Amniotic stem cell (primary cell): Measurements from ENCODE around the gene PKNOX1.
"Not testable (repeated sequence)": the region's sequence is repeated elsewhere in the genome, so short reads cannot be mapped to it uniquely, and the experiment has no call there.

Source experiments
- DNase-seq: peaks from one replicate; lab custom pipeline; 2025; lab: John Stamatoyannopoulos, UW

PKNOX1 gene

DNA sequence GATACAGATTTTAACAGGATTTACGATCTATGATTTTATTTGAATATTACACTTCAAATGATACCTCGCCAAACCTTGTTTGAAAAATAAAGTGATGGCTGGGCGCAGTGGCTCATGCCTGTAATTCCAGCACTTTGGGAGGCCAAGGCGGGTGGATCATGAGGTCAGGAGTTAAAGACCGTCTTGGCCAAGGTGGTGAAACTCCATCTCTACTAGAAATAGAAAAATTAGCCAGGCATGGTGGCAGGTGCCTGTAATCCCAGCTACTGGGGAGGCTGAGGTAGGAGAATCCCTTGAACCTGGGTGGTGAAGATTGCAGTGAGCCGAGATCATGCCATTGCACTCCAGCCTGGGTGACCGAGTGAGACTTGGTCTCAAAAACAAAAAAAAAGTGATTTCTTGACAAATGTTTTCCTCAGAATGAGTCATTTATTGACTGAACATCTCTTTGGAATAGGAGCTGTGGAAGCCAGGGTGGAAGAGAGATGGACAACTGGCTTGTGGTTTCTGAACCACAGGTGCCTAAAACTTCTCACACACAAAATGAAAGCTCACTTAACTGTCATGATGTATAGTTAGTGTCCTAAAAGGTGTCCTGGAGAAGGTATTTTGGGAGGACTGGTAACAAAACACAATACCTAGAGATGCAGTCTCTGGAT is 11.9 kb downstream of the PKNOX1 start:
- DNase-seq, result no peak

DNA sequence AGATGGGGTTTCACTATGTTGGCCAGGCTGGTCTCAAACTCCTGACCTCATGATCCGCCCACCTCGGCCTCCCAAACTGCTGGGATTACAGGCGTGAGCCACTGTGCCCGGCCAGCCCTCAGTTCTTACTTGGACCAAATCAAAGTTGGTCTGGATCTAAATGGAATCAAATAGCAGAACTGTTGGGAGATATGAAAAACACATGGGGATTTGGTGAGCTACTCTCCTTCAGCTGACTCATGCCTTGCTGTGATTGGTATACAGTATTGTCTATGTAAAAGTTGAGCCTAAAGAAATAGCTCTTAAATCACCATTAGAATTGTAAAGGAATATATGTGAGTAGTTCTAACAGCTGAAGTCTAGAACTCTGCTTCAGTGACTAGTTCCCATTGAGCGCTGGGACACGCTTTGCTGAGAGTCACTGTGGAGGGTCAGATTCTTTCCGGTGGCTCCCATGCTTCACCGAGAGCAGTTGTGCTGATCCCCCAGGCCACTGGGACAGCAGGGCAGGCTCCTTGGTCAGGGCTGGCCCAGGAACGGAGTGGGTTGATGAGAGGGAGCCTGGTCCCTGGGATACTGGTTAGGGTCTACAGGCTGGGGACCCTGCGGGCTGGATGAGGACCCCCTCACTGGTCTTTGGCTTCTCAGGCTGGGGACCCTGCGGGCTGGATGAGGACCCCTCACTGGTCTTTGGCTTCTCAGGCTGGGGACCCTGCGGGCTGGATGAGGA is 14.0 kb downstream of the PKNOX1 start:
- DNase-seq, result no peak

DNA sequence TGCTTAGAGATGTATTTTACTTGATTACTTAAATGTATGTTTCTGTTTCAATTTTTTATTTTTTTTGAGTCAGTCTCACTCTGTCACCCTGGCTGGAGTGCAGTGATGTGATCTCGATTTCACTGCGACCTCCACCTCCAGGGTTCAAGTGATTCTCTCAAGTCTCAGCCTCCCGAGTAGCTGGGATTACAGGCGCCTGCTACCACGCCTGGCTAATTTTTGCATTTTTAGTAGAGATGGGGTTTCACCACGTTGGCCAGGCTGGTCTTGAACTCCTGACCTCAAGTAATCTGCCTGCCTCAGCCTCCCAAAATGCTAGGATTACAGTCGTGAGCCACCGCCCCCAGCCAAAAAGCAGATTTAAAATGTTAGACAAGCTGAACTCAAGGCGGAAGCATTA is 15.0 kb downstream of the PKNOX1 start:
- DNase-seq, result not testable (repeated sequence)

- DNase-seq, result no peak
These were observed 15.7 kb downstream of the PKNOX1 start for GRCh38 chr21:42989816-42990650.

DNA sequence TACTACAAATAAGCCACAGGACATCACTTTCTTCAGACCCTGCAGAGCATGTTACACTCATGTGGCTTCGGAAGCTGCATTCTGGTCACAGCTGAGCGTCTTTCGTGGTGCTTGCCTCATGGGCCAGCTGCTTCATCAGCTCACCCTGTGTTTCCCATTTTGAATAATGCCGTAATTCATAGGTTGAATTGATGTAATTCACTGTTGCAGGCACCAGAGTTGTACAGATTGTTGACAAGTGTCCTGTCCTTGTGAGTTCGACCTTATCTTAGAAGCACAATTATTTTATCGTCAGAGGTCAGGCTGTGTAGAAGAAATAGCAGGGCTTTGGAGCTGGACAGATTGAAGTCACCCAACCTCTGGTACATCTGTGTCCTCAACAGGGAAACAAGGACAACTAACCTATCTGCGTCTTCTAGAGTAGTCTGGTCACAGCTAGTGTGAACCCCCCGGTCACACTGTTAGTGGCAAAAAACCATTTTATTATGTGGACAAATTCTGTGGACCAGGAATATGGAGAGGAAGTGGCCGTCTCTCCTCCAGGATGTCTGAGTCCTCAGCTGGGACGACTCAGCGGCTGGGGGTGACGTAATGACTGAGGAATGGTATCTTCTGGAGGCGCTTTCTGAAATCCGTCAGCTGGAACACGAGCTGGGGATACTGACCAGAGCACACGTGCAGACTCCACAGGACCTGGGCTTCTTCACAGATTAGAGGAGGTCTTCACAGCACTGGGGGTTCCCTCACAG is 17.8 kb downstream of the PKNOX1 start:
- DNase-seq, result peak; percentile 78

DNA sequence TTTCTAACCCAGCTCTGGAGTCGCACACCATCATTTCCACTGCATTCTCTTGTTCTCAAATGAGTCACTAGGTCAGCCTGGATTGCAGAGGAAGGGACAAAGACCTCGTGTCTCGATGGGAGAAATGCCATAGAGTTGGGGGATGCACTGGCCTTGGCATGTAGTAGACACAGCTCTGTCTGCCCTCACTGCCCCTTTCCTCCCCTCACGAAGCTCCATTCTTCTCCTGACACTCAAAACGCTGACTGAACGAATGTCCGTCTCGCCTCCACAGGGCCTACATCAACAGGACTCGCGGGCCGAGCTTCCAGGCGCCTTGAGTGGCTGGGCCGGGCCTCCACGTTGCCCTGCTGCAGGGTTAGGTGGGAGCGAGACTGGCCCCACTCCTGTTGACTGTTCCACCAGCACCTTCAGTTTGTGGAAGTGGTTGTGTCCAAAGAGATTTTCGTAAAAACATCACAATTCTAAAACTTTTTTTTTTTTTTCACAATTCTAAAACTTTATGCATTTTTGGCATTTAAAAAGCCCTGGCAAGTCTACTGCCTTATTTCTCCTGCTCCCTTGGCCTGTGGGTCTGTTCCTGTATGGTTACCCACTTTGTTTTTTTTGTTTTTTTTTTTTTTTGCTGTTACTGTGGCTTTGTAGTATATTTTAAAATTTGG is 18.8 kb downstream of the PKNOX1 start:
- no peak for DNase-seq

DNA sequence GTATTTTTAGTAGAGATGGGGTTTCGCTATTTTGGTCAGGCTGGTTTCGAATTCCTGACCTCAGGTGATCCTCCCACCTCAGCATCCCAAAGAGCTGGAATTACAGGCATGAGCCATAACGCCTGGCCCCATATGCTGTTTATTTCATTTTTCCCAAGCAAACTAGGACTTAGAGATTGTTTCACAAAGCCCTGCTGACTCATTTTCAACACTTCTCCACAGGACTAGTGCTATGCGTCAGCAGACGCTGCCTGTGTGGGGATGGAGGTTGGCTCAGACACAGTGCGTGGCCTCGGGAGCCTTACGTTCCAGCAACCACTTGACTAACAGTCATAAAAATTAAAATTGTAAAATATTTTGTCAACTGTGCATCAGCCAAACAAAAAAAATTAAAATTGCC is 22.7 kb downstream of the PKNOX1 start:
- peak; percentile 79 for DNase-seq

DNA sequence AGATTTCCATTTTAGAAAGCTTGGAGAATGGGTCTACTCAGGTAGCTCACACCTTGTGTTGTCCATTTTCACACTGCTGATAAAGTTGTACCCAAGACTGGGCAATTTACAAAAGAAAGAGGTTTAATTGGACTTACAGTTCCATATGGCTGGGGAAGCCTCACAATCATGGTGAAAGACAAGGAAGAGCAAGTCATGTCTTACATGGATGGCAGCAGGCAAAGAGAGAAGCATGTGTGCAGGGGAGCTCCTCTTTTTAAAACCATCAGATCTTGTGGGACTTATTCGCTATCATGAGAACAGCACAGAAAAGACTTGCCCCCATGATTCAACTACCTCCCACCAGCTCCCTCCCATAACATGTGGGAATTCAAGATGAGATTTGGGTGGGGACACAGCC is 23.6 kb downstream of the PKNOX1 start:
- not testable (repeated sequence) for DNase-seq

- not testable (repeated sequence) for DNase-seq
These were observed 24.8 kb downstream of the PKNOX1 start for GRCh38 chr21:42999152-42999551.

GRCh38 chr21:43000041-43000440 is 25.7 kb downstream of the PKNOX1 start:
- DNase-seq, result not testable (repeated sequence)

DNA sequence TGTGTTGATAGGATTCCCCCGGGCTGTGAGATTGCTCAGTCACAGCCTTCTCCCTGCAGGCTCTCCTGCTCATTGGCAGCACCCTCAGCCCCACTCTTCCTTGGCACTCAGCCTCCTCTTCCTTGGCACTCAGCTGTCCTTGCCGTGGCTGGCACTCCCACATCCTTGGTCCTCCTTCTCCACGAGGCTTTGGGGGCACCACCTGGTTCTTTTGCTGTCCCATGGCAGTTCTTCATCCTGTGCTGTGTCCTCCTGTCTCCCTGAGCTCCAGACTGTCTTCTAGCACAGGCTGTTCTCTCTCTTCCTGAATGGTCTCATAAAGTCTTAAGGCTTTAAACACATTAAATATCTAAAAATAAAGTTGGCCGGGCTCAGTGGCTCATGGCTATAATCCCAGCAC is 27.0 kb downstream of the PKNOX1 start:
- no peak for DNase-seq

GRCh38 chr21:43004926-43005325 is 30.6 kb downstream of the PKNOX1 start:
- no peak for DNase-seq

GRCh38 chr21:43005635-43006034 is 31.3 kb downstream of the PKNOX1 start:
- DNase-seq, result no peak

- DNase-seq, result not testable (repeated sequence)
These were observed 31.9 kb downstream of the PKNOX1 start for GRCh38 chr21:43006051-43006873.

DNA sequence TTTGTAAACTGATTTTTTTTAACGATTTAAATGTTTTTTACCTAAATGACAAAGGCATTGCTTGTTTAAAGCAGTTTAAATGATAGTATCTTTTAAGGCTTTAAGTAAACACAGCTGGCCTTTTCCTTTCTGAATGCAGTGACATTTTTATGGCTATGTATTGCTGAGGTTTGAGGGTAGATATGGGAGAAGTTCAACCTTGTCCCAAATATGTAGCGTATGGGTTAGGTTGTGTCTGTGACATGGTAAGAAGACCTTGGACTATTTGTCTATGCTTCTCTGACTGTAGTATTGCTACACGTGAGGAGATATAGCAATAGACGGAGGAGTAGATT is 32.5 kb downstream of the PKNOX1 start:
- no peak for DNase-seq

DNA sequence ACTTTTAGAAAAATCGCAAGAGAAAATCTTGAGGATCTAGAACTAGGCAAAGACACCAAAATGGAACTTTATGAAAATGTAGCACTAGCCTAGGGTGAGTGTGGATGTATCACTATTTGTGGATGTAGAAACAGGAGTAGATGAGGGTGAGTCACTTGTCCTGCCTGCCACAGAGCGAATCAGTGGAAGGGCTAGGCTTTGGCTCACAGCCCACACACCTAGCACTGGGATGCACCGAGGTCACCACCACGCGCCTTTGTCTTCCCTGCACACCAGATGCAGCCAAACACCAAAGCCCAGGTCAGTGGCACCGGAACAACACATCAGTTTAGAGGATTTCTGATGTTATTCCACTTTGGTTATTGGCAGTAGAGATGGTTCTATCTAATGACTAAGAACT is 38.2 kb downstream of the PKNOX1 start:
- DNase-seq, result no peak

- DNase-seq, result no peak
These were observed 41.7 kb downstream of the PKNOX1 start for GRCh38 chr21:43015906-43016540.

DNA sequence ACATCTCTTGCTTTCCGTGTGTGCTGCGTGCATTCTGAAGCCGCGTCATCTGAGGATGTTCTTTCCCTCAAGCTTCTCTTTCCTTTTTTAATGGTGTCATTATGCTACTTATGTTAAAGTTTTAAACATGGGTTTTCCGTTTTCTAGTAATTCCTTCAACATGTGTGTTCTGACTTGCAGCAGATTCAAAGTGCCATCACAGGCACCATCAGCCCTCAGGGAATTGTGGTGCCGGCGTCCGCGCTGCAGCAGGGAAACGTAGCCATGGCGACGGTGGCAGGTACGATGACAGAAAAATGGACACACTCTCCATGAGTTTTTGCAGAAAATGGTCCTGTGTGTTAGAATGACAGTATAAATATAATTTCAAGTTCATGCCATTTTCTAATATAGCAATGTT is 42.4 kb downstream of the PKNOX1 start:
- no peak for DNase-seq

GRCh38 chr21:43018519-43018918 is 44.2 kb downstream of the PKNOX1 start:
- no peak for DNase-seq

GRCh38 chr21:43020177-43020576 is 45.8 kb downstream of the PKNOX1 start:
- no peak for DNase-seq
